CD4-positive, alpha-beta T cell treated with Interleukin-12 subunit alpha and Interleukin-12 subunit beta, for 1 hour (primary cell): ENCODE measurements around the gene MTFP1.
"Not testable (repeated sequence)": the region's sequence is repeated elsewhere in the genome, so short reads cannot be mapped to it uniquely, and the experiment has no call there.

Experiments used
- DNase-seq: peaks from one replicate; pipeline ENCODE4 v3.0.0-alpha.2; 2020

Gene MTFP1

GRCh38 chr22:30457981-30458380 is 32.4 kb downstream of the MTFP1 start:
- DNase-seq: no peak

GRCh38 chr22:30459181-30460052 is 33.8 kb downstream of the MTFP1 start:
- DNase-seq: no peak

GRCh38 chr22:30460147-30460546 is 34.6 kb downstream of the MTFP1 start:
- no peak for DNase-seq

- DNase-seq: not testable (repeated sequence)
Measured at GRCh38 chr22:30460555-30460954, 35.0 kb downstream of the MTFP1 start.

GRCh38 chr22:30469165-30469564 is 43.6 kb downstream of the MTFP1 start:
- DNase-seq: no peak

- DNase-seq: no peak
Measured at GRCh38 chr22:30470655-30471054, 45.1 kb downstream of the MTFP1 start.

- no peak for DNase-seq
Measured at GRCh38 chr22:30471616-30472318, 46.2 kb downstream of the MTFP1 start, which contains the start of gene SEC14L3. Gene SEC14L3, minus strand, starts transcription at chr22:30472017. Its CDS starts 59 bp downstream, at chr22:30471958.

- no peak for DNase-seq
Measured at GRCh38 chr22:30472994-30473720, 47.6 kb downstream of the MTFP1 start.

GRCh38 chr22:30474121-30474520 is 48.6 kb downstream of the MTFP1 start:
- no peak for DNase-seq

- peak; percentile 33 for DNase-seq
Measured at GRCh38 chr22:30474683-30475424, 49.3 kb downstream of the MTFP1 start.
